Suppressor macrophage treated with lipopolysaccharide for 1 hour (primary cell): ENCODE results near the gene TEK.
"Not testable (repeated sequence)": the region's sequence is repeated elsewhere in the genome, so short reads cannot be mapped to it uniquely, and the experiment has no call there.

Experiments used
- DNase-seq, 3 donors: peaks; one replicate each; pipeline ENCODE4 v3.0.0-alpha.2; 2020 to 2022

Gene TEK

GRCh38 chr9:27108981-27109541, at the start of gene TEK:
Gene TEK, plus strand, starts transcription at chr9:27109225. Its CDS starts 366 bp downstream, at chr9:27109591.
- peak in 1 of 3 donors; percentile 3 for DNase-seq

GRCh38 chr9:27059412-27059811, 49.6 kb upstream of the TEK start:
- no peak for DNase-seq

GRCh38 chr9:27059907-27060306, 49.1 kb upstream of the TEK start:
- no peak for DNase-seq

- DNase-seq, result no peak
These were observed 43.7 kb upstream of the TEK start for GRCh38 chr9:27065288-27065687.

- peak; percentile 41 to 69 (median 41) for DNase-seq
These were observed 34.9 kb upstream of the TEK start for GRCh38 chr9:27073841-27074728.

GRCh38 chr9:27078685-27079084, 30.3 kb upstream of the TEK start:
- no peak for DNase-seq

GRCh38 chr9:27085456-27085855, 23.6 kb upstream of the TEK start:
- no peak for DNase-seq

GRCh38 chr9:27086818-27087680, 22.0 kb upstream of the TEK start:
- DNase-seq, result no peak

GRCh38 chr9:27088981-27089380, 20.0 kb upstream of the TEK start:
- no peak for DNase-seq

GRCh38 chr9:27089706-27090105, 19.3 kb upstream of the TEK start:
- no peak for DNase-seq

GRCh38 chr9:27090231-27090630, 18.8 kb upstream of the TEK start:
- no peak for DNase-seq

- no peak for DNase-seq
These were observed 18.3 kb upstream of the TEK start for GRCh38 chr9:27090711-27091110.

GRCh38 chr9:27092496-27092895, 16.5 kb upstream of the TEK start:
- DNase-seq, result not testable (repeated sequence)

- not testable (repeated sequence) for DNase-seq
These were observed 15.5 kb upstream of the TEK start for GRCh38 chr9:27093384-27094067.

- DNase-seq, result no peak
These were observed 14.3 kb upstream of the TEK start for GRCh38 chr9:27094640-27095298.

- no peak for DNase-seq
These were observed 1.8 kb upstream of the TEK start for GRCh38 chr9:27107241-27107640.

GRCh38 chr9:27109621-27110020, 596 bp downstream of the TEK start:
- DNase-seq, result no peak

GRCh38 chr9:27110181-27110580, 1.2 kb downstream of the TEK start:
- no peak for DNase-seq

GRCh38 chr9:27112235-27112634, 3.2 kb downstream of the TEK start:
- DNase-seq, result no peak

- no peak for DNase-seq
These were observed 8.6 kb downstream of the TEK start for GRCh38 chr9:27117489-27118135.

GRCh38 chr9:27118916-27119315, 9.9 kb downstream of the TEK start:
- DNase-seq, result no peak

GRCh38 chr9:27124151-27124550, 15.1 kb downstream of the TEK start:
- DNase-seq, result no peak
